Activated CD4-positive, CD25-positive, alpha-beta regulatory T cell treated with anti-CD3 and anti-CD28 coated beads, Interleukin-2, amount 50 U/mL, for 72 hours (primary cell): Measurements from ENCODE around the gene DHX30.

Experiments
- DNase-seq: peaks from one replicate; pipeline ENCODE4 v3.0.0; 2021

DHX30 gene

GRCh38 chr3:47852604-47853602 is 50.0 kb downstream of the DHX30 start:
- no peak for DNase-seq

- no peak for DNase-seq
These were observed 51.3 kb downstream of the DHX30 start for GRCh38 chr3:47854267-47854666.

- DNase-seq = no peak
These were observed 52.0 kb downstream of the DHX30 start for GRCh38 chr3:47854720-47855455.

GRCh38 chr3:47855461-47856383 is 52.8 kb downstream of the DHX30 start:
- DNase-seq = no peak

- DNase-seq = no peak
These were observed 53.7 kb downstream of the DHX30 start for GRCh38 chr3:47856669-47857068.

GRCh38 chr3:47857151-47857550 is 54.2 kb downstream of the DHX30 start:
- no peak for DNase-seq

GRCh38 chr3:47859956-47860605 is 57.1 kb downstream of the DHX30 start:
- DNase-seq = no peak

- DNase-seq = no peak
These were observed 60.6 kb downstream of the DHX30 start for GRCh38 chr3:47863391-47864128.

GRCh38 chr3:47865192-47865591 is 62.3 kb downstream of the DHX30 start:
- no peak for DNase-seq

GRCh38 chr3:47867451-47868044 is 64.6 kb downstream of the DHX30 start:
- DNase-seq = no peak

- no peak for DNase-seq
These were observed 65.4 kb downstream of the DHX30 start for GRCh38 chr3:47868306-47868705.

GRCh38 chr3:47870156-47870555 is 67.2 kb downstream of the DHX30 start:
- DNase-seq = no peak

- DNase-seq = no peak
These were observed 67.8 kb downstream of the DHX30 start for GRCh38 chr3:47870702-47871260.

- DNase-seq = no peak
These were observed 68.5 kb downstream of the DHX30 start for GRCh38 chr3:47871389-47871788.

- no peak for DNase-seq
These were observed 70.0 kb downstream of the DHX30 start for GRCh38 chr3:47872916-47873315.

- DNase-seq = no peak
These were observed 71.5 kb downstream of the DHX30 start for GRCh38 chr3:47874438-47874837.

- no peak for DNase-seq
These were observed 72.0 kb downstream of the DHX30 start for GRCh38 chr3:47874913-47875312.

- no peak for DNase-seq
These were observed 74.4 kb downstream of the DHX30 start for GRCh38 chr3:47877290-47877689.

- DNase-seq = no peak
These were observed 74.8 kb downstream of the DHX30 start for GRCh38 chr3:47877719-47878118.

- DNase-seq = no peak
These were observed 79.4 kb downstream of the DHX30 start for GRCh38 chr3:47882338-47882737.

- no peak for DNase-seq
These were observed 81.7 kb downstream of the DHX30 start for GRCh38 chr3:47884603-47885002.
